Epithelial cell of esophagus (primary cell): Measurements from ENCODE around the gene SETBP1.

Experiments used
- DNase-seq: peaks from one replicate; pipeline ENCODE4 v3.0.0; 2010; ENCODE audit warnings: low read depth
- H3K4me3 ChIP-seq: 2 replicates; pipeline ENCODE4 v1.5.1; 2011; ENCODE audit warnings: mild to moderate bottlenecking, low read length, control low read depth
- TF ChIP-seq, protein P1 (sequence below): IDR thresholded peaks from 2 replicates; pipeline ENCODE4 v1.5.1; 2011; ENCODE audit warnings: low read depth, mild to moderate bottlenecking, low read length, control low read depth, inconsistent platforms; ENCODE audit not compliant: insufficient read depth; ENCODE audit errors: missing control alignments

Gene SETBP1

DNA sequence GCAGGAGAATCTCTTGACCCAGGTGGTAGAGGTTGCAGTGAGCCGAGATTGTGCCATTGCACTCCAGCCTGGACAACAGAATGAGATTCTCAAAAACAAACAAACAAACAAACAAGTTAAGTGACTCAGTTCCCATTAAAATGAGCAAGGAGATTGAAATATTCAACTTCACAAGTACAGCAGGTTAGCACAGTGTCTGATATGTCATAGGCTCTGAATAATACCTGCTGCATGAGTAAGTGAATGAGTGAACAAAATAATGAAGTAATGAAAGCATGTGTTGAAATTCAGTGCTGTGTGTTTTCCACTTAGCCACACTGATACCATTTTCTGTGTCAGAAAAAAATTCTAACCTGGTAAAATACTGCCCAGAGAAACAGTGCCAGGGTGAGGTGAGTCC is 41.9 kb upstream of the SETBP1 start:
- peak; percentile 86 for DNase-seq
- no peak overlapping the region for H3K4me3 ChIP-seq
- TF ChIP-seq, protein P1, sequence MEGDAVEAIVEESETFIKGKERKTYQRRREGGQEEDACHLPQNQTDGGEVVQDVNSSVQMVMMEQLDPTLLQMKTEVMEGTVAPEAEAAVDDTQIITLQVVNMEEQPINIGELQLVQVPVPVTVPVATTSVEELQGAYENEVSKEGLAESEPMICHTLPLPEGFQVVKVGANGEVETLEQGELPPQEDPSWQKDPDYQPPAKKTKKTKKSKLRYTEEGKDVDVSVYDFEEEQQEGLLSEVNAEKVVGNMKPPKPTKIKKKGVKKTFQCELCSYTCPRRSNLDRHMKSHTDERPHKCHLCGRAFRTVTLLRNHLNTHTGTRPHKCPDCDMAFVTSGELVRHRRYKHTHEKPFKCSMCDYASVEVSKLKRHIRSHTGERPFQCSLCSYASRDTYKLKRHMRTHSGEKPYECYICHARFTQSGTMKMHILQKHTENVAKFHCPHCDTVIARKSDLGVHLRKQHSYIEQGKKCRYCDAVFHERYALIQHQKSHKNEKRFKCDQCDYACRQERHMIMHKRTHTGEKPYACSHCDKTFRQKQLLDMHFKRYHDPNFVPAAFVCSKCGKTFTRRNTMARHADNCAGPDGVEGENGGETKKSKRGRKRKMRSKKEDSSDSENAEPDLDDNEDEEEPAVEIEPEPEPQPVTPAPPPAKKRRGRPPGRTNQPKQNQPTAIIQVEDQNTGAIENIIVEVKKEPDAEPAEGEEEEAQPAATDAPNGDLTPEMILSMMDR: no peak

DNA sequence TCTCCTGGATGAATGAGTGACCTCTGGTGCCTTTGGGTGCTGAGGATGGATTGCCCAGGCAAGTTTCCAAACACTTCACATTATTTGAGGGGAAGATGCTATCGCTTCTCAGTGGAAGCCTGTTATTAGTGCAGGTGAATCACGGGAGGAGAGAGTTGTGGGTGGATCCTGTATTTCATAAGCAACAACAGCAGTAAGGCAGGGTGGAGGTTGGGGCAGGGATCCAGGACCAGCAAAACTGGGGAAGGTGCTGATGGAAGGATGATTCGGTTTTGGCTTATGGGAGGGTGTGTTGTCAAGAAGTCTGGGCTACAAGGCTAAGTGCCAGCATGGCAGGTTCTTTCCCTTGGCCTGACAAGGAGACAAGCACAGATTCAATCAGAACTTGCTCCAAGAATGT is 37.7 kb upstream of the SETBP1 start:
- TF ChIP-seq, protein P1: no peak
- no peak overlapping the region for H3K4me3 ChIP-seq
- peak; percentile 80 for DNase-seq

DNA sequence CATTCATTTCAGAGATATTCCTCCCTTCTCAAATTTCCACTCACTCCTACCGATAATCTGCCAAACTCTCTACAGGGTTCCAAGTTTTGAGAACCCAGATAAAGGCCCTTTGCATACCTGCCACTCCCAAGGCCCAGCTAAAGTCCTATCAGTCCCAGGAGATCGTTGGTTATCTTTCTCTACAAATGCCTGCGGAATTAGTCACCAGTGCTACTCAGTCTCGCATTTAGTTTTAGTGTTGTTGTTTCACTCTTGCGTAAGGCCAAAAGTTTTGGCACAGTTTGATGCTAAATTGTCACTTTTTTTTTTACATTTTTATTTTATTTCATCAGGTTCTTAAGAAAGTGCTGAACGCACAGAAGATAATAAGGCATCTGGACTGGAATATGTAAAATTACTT is 29.2 kb upstream of the SETBP1 start:
- no peak overlapping the region for H3K4me3 ChIP-seq
- peak; percentile 66 for DNase-seq
- TF ChIP-seq, protein P1: no peak

DNA sequence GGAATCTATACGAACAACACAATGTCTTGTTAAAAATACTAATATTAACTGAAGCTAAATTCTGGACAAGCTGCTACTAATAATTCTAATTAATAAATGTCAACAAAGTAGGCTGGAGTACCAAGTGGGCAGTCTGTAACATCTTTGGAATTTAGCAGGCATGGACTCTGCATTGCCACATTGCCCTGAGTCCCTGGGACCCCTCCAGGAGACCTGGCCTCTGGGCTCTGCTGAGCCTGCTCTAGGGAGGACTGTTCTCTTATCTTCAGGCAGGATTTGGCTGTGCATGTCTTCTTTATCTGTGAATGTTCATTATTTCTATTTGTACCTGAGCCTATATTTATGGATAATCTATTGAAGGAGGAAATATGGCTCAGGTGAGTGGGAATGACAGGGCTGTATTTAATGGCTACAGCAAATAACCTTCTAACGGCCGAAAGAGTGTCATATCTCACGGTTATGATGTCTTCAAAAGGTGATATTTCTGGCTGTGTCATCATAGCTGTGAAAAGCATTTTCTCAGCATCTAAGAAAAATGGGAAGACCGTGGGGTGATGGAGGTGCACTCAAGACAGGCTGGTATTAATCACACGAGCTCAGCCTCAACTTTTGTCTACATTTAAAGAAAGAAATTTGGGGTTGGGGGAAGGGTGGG is 28.6 kb upstream of the SETBP1 start:
- TF ChIP-seq, protein P1: no peak
- DNase-seq: no peak

DNA sequence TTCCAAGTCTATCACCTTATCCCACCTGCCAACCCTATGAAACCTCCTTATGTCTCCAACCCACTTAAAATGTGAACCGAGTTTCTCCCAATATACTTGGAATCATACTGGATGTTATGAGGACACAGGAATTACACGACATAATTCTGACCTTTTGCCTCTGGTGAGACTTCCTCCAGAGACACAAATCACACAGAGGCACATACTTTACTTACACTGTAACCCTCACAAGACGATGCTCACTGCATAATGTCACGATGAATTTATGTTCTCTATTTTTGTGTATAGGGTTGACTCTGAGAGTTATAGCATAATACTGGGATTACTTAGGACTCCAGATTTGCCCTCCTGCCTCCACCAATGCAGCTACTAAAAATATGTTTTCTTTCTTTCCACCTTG is 28.0 kb upstream of the SETBP1 start:
- no peak for DNase-seq
- TF ChIP-seq, protein P1: no peak
- H3K4me3 ChIP-seq: no peak overlapping the region

More for the DNA sequence above, 28.6 kb upstream of the SETBP1 start:
- no peak overlapping the region for H3K4me3 ChIP-seq

DNA sequence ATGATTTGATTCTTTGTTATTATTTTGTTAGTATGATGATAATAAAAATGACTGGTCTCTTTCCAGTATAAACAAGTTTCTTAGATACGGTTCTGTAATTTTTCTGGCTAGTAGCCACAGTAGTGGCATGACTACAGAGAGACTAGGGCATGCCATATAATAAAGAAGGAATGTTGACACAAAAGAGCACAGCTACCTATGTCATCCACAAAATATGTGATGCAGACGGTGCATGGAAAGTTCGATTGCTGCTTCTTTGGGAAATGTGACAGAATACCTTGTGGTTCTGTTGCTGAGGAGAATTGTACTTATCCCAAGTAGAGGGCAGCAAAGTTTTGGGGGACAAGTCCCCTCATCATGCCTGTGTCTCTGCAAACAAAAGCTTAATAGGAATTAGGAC is 26.1 kb upstream of the SETBP1 start:
- TF ChIP-seq, protein P1: no peak
- DNase-seq: peak; percentile 94

DNA sequence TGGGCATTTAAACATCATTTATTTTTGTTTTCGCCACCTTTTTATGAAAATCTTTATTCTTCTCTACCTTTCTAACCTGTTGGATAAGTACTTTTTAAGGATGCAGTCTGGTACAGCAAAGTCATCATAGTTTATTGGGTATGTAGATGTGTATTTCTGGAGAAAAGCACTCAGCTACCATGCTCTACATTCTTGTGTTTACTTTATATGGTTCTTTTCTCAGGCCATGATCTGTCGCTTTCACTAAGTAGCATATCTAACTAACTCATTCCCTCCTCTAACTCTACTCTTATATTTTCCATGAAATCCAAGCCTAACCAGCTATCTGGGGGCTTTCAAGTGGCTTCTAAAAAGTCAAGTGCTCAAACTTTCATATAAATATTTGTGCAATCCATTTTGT is 25.3 kb upstream of the SETBP1 start:
- DNase-seq: no peak
- no peak overlapping the region for H3K4me3 ChIP-seq
- TF ChIP-seq, protein P1: no peak

More for the DNA sequence above, 26.1 kb upstream of the SETBP1 start:
- H3K4me3 ChIP-seq: no peak overlapping the region
